M059J (cell line): ENCODE measurements around the gene PITX1. TPM values are rescaled to one million over a fixed set of nuclear protein-coding genes. Genes with fewer than 3 reads are reported as not detected.
A peak's percentile ranks its signal among the peaks of the same experiment; 100 is the strongest.

Experiments used
- DNase-seq: peaks from one replicate; pipeline ENCODE4 v3.0.0-alpha.2; 2012; ENCODE audit warnings: low read depth
- total RNA-seq: library from RNA; depleted of rRNA; stranded (reverse); fragments of >200 nt; shearing (Covaris generic); gene quantifications from 2 replicates; pipeline ENCODE4 v1.2.3, GENCODE V29; 2014

Gene PITX1
- total RNA-seq, 1 experiment from 2014 or later, result 15.3 TPM

DNA sequence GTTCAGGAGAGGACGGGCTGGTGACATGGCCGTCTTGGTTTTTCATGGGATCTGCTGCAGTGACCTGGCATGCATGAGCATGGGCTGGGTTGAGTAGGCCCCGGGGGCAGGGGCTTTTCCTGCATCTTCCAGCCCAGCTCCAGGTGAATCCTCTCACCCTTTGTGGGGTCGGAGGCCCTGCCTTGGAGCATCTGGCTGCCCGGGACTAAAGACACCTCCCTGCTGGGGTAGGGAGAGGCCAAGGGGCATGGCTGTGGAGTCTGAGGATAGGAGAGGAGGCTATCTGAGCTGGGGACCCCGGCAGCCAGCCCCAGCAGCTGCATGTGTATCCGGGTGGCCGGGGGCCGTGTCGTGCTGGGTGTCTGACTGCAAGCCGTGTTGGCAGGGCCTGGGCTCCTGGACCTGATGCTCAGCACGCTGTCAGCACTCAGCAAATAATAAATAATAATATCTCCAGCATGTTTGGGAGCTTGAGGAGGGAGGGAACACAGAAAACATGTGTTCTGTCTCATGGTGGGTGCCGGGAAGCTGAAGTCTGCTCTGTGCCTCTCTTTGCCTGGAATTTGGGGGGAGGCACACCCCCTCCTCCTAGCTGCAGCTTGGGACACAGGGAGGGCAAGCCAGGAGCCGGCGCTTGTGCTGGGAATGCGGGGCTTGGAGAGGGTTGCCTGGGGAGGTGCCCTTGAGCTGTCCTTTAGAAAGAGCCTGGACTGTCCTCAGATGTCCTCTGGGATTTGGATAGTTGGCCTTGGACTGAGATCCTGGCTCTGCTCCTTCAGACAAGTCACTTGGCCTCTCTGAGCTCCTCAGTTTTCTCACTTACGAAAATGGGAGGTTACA is 28.4 kb upstream of the PITX1 start:
- DNase-seq, result no peak

DNA sequence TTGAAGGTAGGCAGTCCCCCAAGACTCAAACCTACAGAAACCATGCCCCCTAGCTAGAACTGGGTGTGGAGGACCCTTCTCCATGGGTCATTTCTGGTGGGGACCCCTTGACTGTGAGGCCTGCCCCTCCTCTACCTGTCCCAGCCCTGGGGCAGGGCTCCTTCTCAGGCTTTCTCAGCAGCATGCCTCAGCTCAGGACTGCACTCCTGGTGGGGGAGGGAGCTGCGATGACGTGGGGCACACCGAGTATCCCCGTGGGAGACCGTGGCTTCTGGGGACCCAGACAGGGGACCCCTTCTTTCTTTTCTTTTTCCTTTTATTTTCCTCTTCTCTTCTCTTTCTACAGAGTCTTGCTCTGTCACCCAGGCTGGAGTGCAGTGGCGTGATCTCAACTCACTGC is 27.0 kb upstream of the PITX1 start:
- DNase-seq, result no peak

DNA sequence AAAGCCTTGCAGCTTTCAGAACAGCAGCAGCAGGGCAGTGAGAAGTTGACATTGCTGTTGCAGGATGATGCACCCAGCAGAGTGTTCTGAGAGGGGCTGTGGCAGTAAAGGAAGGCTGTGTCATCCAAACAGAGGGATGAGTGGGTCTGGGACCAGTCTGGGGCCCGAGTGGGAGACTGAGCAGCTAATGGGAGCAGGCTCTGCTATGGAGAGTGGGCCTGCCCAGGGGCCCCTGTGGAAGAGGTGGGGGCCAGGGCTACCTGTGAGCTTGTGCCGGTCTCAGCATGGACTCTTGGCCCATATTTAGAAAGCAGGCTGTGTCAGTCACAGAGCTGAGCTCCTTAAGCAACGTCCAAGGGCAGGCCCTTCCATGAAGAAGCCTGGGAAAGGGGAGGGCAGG is 26.0 kb upstream of the PITX1 start:
- no peak for DNase-seq

DNA sequence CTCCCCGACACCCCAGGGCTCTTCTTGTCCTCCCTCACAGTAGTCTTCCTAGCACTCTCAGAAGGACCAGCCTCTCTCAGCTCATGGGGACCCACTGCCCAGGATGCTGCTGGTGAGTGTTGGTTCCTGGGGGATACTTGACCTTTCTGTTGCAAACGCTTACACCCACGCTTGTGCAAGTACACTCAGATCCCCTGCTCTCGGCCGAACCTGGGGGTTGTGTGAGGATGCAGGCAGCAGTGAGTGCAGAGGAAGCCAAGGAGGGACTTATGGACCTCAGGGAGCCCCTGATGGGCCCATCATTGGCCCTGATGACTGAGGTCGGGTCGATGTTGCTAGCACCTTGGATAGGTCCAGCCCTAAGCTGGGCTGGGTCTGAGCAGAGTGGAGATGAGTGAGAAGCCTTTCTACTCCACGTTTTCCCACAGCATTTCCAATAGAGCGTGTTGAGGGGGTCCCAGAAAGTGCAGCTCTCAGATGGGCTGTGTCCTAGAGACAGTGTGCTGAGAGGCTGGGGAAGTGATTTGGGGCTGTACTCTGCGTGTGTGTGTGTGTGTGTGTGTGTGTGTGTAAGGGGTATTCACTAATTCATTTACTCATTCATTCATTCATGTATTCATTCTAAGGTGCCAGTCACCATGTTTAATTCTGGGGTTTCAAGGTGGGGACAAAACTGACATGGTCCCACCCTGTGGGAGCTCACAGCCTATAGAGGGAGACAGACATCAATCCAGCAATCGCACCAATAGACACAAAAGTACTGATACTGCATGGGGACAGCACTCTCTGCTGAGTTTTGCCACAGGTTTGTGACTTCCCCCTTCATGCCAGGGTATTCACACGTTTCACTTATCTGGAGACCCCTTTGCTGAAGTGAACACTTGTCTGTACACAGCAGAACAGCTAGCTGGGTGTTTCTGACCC is 25.2 kb upstream of the PITX1 start:
- no peak for DNase-seq

DNA sequence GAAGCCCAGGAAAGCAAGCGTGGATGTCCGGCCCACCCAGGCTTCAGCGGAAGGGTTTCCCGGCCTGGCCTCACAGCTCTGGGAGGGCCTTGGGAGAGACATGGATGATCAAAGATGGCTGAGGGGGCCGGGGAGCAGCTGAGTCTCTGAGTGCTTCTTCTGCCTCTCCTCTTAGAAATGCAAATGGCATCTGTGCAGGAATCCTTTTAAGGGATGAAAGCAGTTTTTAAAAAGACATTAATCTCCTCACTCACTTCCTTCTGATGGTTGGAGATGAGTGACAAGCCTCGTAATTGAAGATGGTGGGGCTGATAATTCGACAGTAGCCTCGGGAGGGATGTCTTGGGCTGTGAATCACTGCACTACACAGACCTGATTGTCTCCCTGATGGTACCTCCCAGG is 24.3 kb upstream of the PITX1 start:
- DNase-seq, result peak; percentile 24

DNA sequence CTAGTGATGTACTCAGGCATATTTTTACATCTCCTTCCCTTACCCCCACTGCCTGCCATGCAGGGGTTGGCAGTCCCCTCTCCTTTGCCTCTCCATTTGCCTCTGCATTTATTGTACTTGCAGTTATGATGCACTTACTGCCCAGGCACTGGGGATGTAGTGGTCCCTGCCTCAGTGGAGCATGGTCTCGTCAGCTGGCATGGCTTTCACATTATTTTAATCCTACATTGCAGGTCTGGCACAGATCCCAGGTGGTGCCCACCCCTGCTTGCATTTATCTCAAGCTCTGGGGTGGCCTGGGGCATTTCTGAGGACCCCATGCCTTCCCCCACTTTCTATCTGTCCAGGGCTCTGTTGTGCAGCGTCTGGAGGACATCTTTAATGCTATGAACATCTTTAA is 23.2 kb upstream of the PITX1 start:
- DNase-seq, result no peak

DNA sequence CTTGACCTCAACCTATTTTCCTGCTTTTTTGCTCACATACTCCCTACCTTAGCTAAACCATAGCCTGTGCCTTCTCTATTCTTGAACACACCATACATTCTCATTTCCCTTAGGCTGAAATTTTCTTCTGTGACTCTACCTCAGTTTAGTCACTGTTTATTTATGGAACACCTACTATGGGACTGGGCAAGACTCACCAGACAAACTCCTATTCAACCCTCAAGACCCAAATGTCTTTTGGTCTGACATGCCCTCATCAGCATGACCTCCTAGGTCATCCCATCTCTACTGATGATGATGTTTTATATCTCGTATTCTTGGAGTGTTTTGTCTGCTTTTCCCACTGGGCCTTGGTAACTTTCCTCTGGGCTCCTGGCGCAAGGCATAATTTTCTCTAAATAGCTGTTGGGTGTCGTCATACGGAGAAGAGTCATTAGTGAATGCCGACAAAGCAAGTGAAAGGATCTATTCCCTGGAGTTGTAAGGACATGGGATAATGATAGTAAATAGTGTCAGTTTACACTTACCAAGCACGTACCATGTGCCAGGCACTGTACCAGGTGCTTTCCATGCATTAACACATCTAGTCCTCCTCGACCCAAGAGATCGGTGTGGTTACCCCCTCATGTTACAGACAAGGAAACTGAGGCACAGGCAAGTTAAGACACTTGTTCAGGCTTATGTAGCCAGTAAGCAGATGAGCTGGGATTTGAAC is 22.4 kb upstream of the PITX1 start:
- DNase-seq, result no peak

DNA sequence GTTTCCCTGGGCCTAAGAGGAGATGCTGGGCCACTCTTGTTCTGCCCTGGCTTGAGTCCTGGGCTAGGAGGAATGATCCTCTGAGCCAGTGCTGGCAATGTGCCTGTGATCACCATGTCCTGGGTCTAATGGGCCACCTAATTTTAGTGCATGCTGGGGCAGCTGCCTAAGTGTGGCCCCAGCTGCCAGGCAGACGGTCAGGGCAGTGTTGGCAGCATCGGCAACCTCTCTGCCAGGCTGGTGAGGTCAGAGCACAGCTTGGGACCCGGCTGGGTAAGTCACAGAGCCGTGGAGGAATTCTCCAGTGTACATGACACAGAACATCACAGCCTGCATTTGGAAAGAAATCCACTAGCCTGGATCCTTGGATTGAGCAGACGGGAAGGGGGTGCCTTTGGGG is 21.4 kb upstream of the PITX1 start:
- DNase-seq, result no peak

DNA sequence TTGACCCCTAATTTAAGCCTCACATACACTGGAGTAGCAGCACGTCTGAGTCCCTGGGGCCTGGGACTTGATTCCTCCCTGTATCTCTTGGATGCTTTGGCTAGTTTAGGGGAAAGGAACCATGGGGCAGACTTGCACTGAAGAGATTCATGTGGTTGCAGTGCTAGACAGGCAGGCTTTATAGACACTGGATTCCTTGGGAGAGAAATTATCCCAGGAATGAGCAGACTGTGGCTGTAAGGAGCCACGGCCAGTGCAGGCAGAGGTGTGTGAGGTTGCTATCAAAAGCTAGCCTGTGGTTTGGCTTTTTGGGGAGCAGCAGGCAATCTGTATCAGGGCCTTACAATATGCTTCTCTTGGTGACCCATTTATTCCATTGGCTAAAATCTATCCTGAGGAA is 20.5 kb upstream of the PITX1 start:
- DNase-seq, result no peak

DNA sequence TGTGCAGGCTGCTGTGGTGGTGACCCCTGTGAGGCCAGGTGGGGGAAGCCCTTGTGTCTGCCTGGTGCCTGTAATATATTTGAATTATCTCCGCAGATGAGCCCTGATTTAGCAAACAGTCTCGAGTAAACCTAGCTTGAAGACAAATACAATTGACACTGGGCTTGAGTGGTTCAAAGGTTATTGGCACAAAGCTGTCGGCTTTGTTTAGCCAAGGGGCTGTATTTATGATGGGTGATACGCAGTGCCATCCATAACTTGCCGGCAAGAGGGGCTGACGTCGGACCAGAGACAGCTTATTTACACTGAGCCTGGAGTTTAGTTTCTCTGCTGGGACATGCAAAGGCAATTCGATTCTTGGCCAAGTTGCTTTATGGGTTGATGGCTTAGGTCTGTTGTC is 20.0 kb upstream of the PITX1 start:
- DNase-seq, result no peak

DNA sequence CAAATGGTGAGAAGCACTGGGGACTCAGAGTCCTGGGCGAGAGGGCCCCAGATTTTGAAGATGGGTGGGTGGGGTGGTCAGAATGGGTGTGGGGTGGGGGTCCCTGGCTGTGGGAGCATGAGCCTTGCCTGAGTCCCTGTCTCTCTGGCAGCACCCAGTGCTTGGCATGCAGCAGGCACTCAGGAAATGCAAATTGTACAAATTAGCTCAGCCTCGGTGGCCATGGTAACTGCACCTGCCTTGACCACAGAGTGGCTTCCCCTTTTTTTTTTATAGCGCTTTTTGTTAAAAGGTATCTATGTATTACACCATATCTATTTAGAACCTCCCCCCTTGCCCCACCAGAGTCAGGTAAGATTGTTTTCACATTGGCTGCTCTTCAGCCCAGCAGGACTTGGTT is 19.2 kb upstream of the PITX1 start:
- no peak for DNase-seq

DNA sequence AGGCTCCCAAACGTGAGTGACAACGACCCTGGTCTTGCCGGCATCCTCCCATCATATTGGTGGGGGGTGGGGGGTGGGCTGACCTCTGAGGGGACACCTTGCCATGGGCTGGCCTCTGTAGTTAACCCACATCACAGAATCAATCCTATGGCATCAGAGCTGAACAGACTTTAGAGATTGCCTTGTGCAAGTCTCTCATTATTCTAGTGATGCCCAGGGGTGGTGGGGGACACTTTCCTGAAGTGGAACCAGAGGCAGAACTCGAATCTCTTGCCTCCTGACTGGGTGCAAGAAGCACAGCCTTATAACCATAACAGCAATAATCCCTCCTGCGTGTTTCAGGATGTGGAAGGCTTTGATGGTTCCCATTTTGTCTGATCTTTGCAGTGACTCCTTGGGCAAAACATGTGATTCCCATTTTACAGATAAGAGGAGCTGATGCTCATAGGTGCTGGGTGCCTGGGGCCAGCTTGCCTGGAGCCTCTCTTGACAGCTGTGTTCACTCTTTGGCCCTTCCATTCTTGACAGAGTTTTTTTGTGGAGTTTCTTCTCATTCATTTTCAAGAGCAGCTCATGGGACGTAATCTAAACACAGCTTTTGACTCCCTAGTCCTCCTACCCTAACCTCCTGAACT is 18.6 kb upstream of the PITX1 start:
- no peak for DNase-seq

DNA sequence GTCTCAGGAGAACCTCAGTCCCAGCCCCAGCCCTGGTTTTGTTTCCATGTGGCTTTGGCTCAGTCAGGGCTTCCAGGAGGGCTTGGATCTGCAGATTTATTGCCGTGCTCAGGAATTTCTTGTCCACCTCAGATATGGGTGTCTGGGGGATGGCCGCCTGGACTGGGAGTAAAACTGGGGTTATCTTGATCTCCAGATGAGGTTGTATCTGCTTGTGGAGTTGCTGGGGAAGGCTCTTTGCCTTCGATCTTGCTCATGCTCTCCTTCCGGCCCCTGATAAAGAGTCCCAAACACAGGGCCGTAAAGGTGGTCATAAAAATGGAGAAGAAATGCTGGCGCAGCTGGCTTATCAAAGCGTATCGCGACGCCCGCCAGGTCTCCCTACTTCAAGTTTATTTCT is 17.8 kb upstream of the PITX1 start:
- no peak for DNase-seq

DNA sequence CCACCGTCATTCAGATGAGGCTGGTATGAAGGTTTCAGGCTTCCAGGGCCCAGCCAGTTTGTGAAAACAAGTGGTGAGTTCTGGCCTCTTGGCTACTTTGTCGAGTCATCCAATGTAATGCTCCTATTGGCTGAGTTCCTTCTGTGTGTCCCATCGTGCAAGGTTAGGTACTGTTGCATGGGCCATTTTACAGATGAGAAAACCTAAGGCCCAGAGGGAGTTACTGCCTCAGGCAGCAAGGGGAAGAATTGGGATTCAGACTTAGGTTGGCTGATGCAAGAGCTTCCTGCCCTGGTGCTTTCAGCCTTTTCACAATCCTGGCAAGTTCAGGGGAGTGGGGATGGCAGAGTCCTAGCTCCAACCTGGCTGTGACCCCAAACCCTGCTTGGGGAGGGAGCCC is 17.4 kb upstream of the PITX1 start:
- no peak for DNase-seq

DNA sequence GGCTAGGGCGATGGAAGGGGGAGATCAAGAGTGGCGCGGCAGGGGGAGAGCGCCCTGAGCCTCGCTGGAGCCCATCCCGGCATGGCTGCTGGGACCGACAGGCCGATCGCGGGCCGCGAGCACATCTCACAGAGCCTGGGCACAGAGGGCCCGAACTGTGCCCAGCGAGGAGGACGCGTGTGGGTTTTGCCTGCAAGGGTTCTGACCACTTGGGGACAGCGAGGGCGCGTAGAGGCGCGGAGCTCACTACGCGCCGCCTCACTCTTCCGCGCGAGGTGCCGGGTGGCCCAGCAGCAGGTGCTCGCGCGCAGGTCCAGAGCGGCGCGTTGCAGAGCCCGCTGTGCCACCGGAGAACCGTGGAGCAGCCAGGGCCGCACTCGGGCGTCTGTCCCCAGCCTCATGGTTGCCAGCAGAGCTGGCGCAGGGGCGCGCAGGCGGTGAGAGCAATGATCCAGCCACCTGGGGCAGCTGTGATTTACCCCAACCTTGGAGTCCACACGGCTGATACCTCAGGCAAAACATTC is 16.3 kb upstream of the PITX1 start:
- no peak for DNase-seq

DNA sequence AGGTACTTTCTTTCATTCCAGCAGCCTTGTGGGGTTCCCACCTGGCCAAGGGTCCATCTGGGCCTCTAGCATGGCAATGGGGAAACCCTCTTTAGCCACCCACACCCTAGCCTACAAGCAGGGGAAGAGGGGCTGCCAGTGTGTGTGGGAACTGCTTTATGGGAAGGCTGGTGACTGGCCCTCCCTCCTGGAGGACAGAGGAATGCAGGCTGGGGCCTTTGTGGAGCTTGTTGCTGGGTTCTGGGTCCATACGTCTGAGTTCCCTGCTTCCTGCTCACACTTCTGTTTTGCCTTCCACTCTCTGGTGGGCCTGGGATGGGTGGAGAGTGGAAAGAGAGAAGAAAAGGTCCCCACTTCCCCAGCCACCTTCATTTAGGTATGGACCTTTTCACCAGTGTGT is 14.9 kb upstream of the PITX1 start:
- DNase-seq, result no peak

DNA sequence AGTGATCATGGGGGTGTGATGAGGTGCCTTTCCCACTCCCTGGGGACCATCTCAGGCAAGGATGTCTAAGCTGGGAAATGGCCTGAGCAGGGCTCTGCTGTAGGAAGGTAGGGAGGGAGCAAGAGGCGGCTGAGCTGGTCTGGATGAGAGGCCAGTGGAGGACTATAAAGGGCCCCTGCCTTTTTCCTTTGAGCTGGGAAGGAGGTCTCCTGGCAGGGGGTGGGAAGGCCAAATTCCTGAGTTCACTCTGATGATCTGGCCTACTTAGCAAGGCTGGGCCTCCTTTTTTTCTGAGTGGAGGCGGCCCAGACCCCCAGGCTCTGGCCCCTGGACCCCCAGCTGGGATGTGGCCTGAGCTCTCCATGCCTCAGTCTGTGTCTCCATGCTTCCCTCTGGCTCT is 14.3 kb upstream of the PITX1 start:
- no peak for DNase-seq

DNA sequence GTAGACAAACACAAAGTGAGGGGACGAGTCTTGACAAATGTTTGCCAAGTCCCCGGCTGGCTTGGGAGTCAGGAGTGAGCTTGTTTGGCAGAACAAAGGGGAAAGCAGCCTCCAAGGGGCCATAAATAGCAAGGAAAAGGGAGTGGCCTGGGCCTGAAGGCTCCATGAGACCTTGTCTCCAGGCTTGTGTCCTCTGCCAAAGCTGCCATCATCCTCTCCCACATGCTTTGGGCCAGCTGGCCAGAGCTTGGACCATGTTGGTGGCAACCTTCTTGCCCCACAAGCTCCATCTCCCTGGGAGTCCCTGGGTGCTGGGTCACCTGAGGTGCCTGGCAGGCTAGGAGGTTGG is 13.3 kb upstream of the PITX1 start:
- DNase-seq, result no peak

DNA sequence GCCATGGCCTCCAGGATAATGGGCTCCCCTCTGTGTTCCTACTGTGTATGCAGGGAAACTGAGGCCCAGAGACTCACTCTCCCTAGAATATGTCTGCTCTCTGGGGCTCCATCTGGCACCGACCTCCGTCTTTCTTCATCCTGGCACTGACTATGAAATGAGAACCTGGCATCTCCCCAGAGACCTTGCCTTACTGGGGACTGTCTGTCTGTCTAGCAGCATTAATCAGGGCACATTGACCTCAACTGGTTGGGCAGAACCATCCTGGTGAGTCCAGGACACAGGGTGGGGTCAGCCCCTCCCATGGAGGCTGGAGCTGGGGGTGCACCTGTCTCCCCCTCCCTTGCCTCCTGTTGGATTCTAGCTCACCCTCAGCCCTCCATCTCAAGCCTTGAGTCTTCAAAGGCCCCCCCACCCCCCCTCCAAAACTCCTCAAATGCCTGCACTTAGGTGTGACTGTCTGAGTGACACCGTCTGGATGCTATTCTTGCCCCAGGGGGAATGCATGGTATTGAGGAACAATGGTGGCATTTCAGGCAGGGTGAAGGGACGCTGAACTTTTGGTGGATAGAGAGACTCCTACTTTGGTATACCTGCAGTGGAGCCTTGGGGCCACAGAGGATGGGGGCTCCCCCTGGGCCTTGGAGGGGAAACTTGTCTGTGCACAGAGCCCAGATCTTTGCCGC is 12.8 kb upstream of the PITX1 start:
- DNase-seq, result no peak

DNA sequence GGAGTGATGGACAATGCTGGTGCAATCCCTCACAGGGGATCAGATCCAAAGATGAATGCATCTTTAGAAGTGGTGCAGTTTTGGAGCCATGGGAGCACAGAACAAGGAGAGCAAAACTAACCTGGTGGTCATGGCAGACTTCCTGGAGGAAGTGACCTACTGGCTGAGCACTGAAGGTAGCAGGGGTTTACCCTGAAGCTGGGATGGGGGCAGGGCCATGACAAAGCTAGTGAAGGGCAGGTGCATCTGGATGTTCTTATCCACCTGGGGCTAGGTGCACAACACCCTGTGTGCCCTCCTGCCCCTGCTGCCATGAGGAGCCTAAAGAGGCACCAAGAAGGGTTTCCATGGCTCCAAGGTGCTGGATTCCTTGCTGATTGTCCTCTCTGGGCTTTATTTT is 11.5 kb upstream of the PITX1 start:
- no peak for DNase-seq

DNA sequence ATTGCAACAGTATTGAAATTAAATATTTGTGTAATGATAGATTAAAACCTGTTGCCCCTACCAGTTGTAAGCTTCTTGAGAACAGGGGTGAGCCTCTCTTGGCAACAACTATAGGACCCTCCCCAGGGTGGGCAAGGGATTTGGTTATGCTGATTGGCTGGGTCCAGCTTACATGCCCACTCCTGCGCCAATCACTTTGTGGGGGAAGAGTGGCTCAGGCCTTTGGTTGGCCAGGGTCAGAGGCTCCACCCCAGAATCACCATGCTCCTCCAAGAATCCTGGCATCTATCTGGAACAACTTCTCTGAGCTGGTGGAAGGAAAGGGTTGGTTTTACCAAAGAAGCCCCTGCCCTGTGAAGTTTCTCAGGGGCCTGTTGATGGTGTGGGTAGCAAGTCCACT is 8.6 kb upstream of the PITX1 start:
- no peak for DNase-seq
